Measurements from ENCODE around the gene RDH13.
"Not testable (repeated sequence)": the region's sequence is repeated elsewhere in the genome, so short reads cannot be mapped to it uniquely, and the experiment has no call there.

The RDH13 gene

DNA sequence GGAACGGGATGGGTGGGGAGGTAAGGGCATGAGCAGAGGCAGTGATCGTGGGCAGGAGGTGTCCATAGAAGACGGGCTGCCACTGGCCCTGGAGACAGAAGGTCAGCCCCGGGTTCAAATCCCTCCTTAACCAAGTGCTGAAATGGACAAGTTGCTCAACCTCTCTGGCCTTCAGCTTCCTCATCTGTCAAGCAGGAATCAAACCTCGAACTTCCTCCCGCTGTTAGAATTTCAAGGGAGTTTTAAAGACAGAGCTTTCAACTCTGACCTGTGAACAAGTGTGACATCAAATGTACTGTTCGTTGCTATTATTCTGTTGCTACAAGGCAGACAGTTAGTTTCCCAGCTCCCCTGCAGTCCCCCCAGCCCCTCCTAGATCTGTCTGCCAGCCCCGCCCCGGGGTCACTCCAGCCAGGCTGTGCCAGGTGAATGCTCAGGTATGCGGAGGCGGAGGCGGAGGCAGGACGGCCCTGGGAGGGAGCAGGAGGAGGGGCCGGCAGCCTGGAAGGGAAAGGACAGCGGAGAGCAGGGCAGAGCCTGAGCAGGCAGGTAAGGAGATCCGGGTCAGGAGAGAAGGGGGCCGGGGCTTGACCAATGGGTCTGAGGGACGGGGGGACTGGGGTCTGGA is 12.5 kb upstream of the RDH13 start, which contains the start of gene EPS8L1:
Gene EPS8L1 (plus strand): TSS at position 499 of the 628 bp plus-strand sequence. CDS start 576 bp downstream, outside the sequence.
- DNase-seq: no peak

DNA sequence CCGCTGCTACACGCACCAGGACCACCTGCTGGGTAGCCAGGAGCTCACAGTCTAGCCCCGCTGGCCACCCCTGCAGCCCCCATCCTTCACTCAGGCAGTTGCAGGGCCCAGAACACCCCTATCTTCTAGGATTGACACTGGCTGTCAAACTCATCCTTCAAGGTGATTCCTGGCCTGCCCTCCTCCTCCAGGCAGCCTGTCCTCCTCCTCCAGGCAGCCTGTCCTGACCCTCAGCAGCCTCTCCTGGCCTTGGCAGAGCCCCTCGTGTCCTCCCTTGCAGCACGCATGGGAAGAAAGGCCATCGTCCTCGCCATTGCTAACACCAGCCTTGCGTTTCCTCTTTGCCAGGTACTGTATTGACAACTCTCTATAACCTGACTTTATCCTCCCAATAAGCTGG is 9.0 kb upstream of the RDH13 start:
- no peak for DNase-seq

DNA sequence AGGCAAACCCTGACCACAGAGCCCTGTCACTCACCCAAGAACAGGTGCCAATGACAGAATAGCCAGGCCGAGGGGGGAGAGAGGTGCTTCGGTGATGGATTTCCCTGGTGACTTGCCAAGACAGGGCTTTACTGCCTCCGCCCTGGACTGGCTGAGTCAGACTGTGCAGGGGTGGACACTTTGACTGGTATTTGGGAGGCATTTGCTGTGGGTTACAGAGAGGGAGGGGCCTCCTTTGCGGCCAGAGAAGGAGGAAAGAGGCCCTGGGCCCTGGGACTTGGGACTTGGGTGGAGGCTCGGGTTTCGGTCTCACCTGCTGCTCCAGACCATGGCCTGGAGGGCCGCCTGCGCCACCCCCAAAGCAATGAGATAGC is 8.2 kb upstream of the RDH13 start:
- no peak for DNase-seq

DNA sequence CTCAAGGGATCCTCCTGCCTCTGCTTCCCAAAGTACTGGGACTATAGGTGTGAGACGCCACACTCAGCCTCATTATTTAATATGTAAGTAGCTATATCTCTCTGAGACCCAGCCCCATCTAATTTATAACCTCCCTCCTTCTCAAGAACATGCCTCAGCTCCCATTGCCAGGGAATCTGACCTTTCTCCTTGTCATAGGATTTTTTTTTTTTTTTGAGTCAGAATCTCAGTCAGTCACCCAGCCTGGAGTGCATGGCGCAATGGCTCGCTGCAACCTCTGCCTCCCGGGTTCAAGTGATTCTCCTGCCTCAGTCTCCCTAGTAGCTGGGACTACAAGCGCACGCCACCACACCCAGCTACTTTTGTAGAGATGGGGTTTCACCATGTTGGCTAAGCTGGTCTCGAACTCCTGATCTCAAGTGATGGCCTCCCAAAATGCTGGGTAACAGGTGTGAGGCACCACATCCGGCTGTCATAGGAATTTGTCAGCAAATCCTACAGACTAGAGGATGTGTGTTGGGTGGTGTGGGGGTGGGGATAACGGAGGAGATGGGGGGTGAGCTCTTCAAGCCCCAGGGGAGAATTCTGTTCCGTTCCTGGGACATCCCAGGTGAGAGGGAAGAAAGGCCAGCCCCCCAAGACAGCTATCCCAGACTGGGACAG is 7.6 kb upstream of the RDH13 start:
- DNase-seq: no peak

DNA sequence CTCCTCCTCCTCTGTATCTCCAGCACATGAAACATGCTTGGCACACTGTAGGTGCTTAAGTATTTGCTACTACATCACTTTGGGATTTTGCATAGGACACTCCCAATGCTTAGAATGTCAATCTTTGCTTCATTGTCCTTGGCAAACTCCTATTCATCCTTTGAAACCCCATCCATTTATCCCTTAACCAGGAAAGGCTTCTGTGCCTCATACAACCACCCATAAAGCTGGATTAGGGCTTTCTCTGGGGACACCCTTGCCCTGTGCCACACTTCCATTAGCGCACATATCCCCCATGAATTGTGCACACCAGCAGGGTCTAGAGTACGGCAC is 6.9 kb upstream of the RDH13 start:
- no peak for DNase-seq

DNA sequence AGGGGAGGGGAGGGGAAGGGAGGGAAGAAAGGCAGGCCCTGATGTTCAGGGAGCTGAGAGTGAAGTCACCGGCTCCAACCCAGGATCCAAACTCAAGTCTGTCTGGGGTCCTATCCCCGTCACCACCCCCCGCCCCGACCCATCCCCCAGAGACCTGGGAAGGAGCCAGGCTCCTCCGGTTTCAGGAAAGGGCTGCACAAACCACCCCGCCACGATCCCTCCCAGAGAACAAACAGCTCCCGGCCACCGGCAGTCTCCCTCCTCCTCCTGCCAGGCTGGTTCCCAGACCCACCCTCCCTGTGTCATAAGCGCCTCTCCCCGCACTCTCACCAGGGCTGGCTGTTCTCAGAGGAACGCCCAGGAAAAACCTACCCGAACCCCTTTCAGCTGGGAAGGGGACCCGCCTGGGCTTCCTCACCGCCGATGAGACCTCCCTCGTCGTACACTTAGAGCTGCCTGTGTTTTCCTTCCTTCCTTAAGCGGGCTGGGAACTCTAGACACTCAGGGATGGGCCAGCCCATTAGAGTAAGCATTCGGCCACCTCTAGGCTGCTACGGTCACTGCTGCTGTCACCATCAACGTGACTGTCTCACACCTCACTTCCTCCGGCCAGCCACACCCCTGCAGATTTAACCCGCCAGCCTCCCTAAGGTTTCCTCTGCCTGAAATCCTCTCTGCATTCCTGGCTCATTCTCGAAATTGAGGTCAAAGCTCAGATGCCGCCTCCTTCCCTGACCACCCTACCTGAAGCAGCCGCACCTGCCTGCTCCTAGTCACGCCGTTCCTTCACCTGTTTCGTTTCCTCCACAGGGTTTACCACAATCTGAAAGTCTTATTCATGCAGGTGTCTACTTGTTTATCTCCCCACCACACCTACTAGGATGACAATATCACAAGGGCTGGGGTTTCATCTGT is 6.3 kb upstream of the RDH13 start:
- DNase-seq: no peak

DNA sequence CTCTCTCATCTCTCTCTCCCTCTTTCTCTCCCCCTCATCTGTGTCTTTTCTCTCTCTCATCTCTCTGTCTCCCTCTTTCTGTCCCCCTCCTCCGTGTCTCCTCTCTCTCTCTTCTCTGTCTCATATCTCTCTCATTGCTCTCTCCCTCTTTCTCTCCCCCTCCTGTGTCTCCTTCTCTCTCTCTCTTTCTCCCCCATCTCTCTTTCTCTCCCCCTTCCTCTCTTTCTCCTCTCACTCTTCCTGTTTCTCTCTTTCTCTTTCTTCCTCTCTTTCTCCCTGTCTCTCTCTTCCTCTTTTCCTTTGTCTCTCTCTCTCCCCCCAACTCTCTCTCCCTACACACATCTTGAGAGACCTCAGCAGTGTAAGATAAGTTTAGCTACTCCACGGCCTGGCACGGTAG is 4.9 kb upstream of the RDH13 start:
- no peak for DNase-seq

DNA sequence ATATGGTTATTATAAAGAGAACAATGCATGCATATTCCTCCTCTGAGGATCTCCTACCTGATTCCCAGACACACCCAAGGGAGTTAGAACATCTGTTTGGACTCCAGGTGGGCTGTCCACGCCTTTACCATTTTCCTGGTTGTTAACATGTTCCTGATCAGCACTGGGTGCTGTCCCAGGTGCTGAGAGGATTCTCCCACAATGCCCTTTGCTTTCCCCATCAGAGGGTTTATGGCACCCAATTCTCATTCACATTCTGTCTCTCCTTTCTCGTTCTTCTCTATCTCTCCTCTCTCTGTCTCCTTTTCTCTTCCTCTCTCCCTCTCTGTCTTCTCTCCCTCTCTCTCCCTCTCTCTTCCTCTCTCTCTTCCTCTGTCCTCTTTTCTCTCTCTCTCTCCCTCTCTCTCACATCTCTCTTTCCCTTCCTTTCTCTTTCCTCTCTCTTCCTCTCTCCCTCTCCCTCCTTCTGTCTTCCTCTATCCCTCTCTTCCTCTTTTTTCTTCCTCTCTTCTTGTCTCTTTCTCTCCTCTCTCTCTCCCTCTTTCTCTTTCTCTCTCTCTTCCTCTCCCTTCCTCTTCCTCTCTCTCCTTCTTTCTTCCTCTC is 3.3 kb upstream of the RDH13 start:
- no peak for DNase-seq

DNA sequence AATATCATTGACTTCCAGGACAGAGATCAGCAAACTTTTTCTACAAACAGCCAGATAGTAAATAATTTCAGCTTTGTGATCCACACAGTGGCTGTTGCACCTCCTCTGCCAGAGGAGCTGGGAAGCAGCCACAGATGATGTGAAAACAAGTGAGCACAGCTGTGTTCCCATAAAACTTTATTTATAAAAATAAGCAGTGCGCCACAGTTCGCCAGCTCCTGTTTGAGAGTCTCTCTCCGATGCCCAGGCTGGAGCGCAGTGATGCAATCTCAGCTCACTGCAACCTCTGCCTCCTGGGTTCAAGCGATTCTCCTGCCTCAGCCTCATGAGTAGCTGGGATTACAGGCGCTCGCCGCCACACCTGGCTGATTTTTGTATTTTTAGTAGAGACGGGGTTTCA is 2.6 kb upstream of the RDH13 start:
- DNase-seq: not testable (repeated sequence)

DNA sequence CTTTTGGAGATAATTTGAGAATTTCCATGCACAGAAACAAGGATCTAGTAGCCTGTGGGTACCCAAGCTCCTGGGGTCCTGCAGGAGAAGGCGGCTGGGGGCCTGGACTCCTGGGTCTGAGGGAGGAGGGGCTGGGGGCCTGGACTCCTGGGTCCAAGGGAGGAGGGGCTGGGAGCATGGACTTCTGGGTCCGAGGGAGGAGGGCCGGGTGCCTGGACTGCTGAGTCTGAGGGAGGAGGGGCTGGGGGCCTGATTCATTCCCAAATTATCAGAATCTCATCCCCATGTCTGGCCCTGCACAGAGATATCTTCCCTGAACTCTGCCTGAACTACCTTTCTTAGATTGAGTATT is 520 bp upstream of the RDH13 start:
- no peak for DNase-seq

DNA sequence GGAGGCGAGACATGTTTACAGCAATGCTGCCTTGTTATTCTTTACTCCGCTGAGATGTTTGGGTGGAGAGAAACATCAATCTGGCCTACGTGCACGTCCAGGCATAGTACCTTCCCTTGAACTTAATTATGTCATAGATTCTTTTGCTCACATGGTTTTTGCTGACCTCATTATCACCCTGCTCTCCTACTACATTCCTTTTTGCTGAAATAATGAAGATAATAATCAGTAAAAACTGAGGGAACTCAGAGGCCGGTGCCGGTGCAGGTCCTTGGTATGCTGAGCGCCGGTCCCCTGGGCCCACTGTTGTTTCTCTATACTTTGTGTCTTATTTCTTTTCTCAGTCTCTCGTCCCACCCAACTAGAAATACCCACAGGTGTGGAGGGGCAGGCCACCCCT is 2.7 kb downstream of the RDH13 start:
- not testable (repeated sequence) for DNase-seq

DNA sequence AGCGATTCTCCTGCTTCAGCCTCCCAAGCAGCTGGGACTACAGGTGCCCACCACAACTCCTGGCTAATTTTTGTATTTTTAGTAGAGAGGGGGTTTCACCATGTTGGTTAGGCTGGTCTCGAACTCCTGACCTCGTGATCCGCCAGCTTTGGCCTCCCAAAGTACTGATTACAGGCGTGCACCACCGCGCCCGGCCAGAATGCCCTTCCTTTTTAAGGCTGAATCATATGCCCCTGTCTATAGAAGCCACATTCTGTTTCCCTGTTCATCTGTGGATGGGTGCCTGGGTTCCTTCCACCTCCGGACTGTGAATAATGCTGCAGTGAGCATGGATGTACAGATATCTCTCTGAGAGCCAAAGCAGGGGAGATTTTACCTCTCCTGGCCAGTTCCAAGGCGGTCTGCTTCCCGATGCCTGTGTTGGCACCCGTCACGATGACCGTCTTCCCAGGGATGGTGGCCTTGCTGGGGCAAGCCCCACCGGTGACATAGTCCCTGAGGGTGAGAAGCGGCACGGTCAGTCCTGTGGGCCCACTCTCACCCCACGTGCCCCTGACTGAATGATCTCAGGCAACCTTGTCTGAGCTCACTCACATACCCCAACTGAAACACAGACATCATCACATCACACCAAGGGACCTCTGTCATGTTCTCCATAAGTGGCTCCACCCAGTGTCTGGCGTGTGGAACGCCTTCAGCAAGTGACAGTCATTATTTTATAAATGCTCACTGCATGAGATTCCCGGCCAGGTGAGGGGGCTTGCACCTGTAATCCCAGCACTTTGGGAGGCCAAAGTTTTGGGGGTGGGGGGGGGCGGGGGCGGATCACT is 4.0 kb downstream of the RDH13 start:
- no peak for DNase-seq

DNA sequence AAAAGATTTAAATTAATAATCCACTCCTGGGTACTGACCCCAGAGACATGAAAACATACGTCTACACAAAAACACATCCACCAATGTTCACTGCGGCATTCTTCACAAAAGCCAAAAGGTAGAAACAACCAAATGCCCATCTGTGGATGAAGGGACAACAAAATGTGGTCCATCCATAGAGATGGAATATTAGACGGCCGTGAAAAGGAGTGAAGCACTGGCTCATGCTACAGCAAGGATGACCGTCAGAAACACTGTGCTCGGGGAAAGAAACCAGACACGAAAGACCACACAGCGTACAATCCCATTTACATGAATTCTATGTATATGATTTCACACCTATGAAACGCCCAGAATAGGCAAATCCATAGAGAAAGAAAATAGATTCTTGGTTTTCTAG is 6.1 kb downstream of the RDH13 start:
- no peak for DNase-seq

DNA sequence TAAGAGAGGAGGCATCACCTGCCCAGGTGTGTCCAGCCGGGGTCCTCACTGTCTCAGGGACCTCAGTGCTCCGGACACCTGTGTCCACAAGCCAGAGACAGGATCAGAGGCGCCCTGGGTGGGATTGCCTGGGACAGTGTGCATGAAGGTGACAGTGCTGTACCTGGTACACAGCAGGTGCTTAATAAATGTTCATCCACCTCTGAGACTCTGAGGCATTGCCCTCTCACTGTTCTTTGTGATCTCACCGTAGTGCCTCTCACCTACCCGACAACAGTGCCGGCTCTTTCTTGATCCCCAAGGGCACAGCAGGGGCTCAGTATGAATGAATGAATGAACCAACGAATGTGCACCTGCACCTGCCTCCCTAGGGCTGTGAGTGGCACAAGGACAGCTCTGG is 9.2 kb downstream of the RDH13 start:
- no peak for DNase-seq

DNA sequence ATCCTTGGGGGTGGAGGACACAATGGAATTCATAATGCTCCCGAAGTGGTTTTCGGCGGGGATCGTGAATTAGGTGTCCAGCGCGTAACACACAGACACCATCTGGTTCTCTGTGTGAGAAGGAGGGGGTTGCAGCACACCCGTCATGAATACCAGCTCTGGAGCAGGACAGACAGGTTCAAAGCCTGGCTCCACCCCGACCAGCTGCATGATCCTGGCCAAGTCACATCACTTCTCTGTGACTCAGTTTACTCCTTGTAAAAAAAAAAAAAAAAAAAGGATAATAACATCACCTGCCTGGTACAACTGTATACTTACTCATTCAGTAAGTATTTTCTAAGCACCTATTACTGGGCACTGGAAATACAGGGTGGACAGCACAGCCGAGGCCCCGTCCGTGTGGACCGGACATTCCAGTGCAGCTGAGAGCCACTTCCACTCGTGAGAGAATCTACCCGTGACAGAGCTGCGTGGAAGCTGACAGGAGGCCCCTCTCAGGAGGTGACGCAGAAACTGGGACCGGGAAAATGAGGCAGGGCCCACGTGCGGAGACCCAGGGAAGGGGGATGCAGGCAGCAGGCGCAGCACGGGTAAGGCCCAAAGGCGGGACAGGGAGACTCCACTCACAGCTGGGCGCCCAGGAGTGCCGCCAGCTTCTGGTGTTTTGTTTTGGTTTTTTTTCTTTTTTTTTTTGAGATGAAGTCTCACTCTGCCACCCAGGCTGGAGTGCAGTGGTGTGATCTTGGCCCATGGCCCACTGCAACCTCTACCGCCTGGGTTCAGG is 12.0 kb downstream of the RDH13 start:
- DNase-seq: no peak

DNA sequence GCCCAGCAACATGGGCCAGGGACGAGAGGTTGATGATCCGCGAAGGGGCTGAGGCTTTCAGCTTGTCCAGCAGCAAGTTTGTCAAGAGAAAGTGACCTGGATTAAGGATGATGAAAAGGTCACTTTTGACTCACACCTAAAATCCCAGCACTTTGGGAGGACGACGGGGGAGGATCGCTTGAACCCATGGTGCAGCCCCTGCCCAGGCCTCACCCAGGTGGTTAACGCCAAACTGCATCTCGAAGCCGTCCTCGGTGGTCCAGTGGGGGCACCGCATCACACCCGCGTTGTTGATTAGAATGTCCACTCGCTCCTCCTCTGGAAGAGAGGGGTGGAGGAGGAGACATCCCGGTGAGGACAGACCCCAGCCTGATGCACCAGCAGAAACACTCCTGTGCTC is 14.5 kb downstream of the RDH13 start:
- no peak for DNase-seq

DNA sequence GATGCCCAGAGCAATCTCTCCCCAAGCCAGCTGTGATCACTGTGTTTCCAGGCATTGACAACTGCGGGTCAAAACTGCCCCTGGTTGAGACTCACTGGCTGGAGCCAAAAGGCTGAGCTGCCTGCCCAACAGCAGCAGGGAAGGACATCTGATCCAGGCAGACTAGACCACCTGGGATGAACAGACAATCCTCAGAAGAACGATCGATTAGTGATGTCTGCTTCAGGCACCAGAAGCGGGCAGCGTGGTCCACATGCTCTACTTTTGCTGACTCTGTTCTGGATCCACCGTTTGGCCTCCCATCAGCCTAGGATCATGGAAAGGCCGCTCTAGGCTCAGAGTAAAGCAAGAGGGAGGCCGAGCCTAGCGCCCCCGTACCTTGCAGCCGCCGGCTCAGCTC is 15.0 kb downstream of the RDH13 start:
- DNase-seq: no peak

DNA sequence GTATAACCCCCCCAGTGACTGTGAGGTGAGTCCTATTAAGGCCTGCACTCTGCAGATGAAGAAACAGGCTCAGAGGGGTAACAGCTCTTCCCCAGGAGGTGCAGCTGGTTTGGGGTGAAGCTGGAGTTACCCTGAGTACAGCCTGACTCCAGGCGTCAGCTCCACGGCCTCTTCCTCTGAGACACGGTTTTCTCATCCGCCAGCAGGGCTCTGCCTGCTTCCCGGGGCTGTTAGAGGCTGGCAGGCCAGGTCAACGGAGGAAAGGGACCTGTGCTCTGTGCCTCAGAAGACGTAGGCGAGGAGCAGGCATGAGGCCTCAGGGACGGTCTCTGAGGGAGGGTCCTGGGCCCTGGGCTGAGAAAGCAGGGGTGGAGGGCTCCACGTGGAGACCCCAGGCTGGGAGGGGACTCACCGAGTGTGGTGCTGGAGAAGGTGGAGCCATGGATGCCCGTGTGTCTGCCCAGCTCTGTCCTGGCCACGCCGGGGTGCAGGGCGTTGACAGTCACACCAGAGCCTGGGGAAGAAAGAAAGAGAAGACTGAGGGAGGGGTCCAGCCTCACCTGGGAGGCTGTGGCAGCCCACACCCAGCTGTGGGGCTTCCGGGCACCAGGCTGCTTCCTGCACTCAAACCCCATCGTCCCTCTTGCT is 15.8 kb downstream of the RDH13 start:
- no peak for DNase-seq

DNA sequence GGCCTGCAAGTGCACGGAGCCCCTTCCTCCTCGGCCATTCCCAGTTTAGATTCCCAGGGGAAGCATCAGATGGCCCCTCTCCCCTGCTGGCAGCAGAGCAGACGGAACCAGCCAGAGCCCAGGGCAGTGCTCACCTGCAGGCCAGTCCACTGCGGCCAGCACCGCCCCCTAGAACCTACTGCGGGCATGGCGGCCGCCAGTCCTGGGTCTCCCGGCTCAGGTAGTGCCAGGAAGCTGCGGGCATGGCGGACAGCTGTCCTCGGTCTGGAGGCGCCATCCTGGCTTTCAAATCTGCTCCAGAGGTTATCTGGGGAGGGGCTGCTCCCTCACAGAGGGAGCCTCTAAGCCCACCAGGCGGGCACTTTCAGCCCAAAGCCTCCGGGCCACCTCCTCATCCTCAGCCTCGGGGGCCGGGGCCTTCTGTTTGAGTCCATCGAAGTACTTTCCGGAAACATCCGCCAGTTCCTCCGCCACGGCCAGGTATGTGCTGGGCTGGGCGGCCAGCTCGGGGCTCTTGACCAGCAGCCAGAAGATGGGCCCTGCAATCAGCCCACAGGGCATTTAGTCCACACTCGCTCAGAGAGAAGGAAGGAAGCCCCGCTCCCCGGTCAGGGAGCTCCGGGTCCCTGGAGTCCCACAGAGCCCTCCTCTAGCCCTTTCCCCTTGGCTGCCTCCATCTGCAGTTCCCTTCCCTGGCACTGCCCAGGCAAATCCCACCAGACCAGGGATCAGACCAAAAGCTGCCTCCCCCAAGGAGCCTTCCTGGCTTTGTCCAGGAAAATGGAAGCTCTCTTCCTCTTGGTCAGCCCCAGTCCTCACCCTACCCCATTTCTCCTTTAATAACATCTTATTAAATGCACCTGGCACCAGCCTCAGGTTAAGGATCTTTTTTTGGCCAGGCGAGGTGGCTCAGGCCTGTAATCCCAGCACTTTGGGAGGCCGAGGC is 17.9 kb downstream of the RDH13 start:
- DNase-seq: no peak

DNA sequence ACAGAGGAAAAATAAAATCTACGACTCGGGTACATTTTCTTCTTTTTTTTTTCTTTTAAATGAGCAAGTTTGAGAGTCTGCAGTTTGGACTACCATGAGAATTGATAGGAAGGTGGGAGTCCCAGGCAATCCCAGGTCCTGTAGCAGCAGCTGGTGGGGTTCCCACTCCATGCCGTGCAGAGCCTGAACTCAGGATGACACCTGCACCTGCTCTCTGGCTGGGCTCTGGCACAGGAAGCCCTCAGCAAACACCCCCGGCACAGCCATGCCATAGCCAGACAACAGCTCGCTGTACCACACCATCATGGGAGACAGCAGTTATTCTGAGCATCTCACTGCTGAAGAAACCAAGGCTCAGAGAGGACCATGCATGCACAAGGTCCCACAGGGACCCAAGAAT is 18.7 kb downstream of the RDH13 start:
- no peak for DNase-seq

Data from activated CD4-positive, alpha-beta T cell treated with anti-CD3 and anti-CD28 coated beads for 4 hours (primary cell).